Ascending aorta (tissue), 2 donors: ENCODE data around the gene TGM6. TPM values are rescaled to one million over a fixed set of nuclear protein-coding genes. Genes with fewer than 3 reads are reported as not detected.

Experiments used
- DNase-seq, 2 donors: peaks; one replicate each; pipeline ENCODE4 v3.0.0-alpha.2; 2019; ENCODE audit warnings: low spot score in 2 of 2
- H3K27ac ChIP-seq, 2 donors: fragments of 200-600 bp; sonication (generic); one replicate each; pipeline ENCODE4 v1.5.1; 2016 to 2017; ENCODE audit warnings: mild to moderate bottlenecking in 1 of 2
- H3K27me3 ChIP-seq: fragments of 200-600 bp; sonication (generic); one replicate; pipeline ENCODE4 v1.5.1; 2017
- H3K36me3 ChIP-seq, 2 donors: fragments of 200-600 bp; sonication (generic); one replicate each; pipeline ENCODE4 v1.5.1; 2016
- H3K4me1 ChIP-seq, 2 donors: fragments of 200-600 bp; sonication (generic); one replicate each; pipeline ENCODE4 v1.5.1; 2016 to 2017; ENCODE audit warnings: mild to moderate bottlenecking in 1 of 2
- H3K4me3 ChIP-seq, 2 donors: fragments of 200-600 bp; sonication (generic); one replicate each; pipeline ENCODE4 v1.5.1; 2016 to 2017; ENCODE audit warnings: mild to moderate bottlenecking in 1 of 2
- H3K9me3 ChIP-seq, 2 donors: fragments of 200-600 bp; sonication (generic); one replicate each; pipeline ENCODE4 v1.5.1; 2016
- intact Hi-C: fragments of 100-400 bp; cut with DNase I; formaldehyde crosslinking; loops from one replicate; pipeline ENCODE4 v1.15.1; 2023
- total RNA-seq: library from RNA; depleted of rRNA; stranded (reverse); fragments of >200 nt; gene quantifications from one replicate; pipeline ENCODE4 v1.1.0, GENCODE V29; 2016
- TF ChIP-seq, protein P1 (sequence below), 3 experiments: fragments of 200-600 bp in 2 of 3; fragments of 450-650 bp in 1 of 3; sonication (generic) in 2 of 3; IDR thresholded peaks; one replicate each; pipeline ENCODE4 v1.5.1; 2016 to 2019; ENCODE audit warnings: antibody characterized with exemption in 3 of 3, mild to moderate bottlenecking in 1 of 3, moderate library complexity in 1 of 3

The TGM6 gene
- total RNA-seq, 1 donor from 2014 or later: not detected

GRCh38 chr20:2453792-2454191 is 73.1 kb downstream of the TGM6 start:
- TF ChIP-seq, protein P1, sequence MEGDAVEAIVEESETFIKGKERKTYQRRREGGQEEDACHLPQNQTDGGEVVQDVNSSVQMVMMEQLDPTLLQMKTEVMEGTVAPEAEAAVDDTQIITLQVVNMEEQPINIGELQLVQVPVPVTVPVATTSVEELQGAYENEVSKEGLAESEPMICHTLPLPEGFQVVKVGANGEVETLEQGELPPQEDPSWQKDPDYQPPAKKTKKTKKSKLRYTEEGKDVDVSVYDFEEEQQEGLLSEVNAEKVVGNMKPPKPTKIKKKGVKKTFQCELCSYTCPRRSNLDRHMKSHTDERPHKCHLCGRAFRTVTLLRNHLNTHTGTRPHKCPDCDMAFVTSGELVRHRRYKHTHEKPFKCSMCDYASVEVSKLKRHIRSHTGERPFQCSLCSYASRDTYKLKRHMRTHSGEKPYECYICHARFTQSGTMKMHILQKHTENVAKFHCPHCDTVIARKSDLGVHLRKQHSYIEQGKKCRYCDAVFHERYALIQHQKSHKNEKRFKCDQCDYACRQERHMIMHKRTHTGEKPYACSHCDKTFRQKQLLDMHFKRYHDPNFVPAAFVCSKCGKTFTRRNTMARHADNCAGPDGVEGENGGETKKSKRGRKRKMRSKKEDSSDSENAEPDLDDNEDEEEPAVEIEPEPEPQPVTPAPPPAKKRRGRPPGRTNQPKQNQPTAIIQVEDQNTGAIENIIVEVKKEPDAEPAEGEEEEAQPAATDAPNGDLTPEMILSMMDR (IDR thresholded peaks at IDR 0.05): no peak
- Histone ChIP-seq H3K4me1 (peaks cover 0 to 6% of the 10 kb centered on the region in 2 donors), H3K4me3 (no peak overlapping the region), H3K27ac (no peak overlapping the region), H3K9me3 (no peaks in the 10 kb centered on the region), H3K27me3 (no peaks in the 10 kb centered on the region), H3K36me3 (peaks cover 0 to 3% of the 10 kb centered on the region in 2 donors)
- intact Hi-C loops: loop anchor here (2.0 to 10.0 kb wide), 3 partner anchors 247 to 686 kb away; no protein-coding TSS in a partner anchor
- DNase-seq: no peak

DNA sequence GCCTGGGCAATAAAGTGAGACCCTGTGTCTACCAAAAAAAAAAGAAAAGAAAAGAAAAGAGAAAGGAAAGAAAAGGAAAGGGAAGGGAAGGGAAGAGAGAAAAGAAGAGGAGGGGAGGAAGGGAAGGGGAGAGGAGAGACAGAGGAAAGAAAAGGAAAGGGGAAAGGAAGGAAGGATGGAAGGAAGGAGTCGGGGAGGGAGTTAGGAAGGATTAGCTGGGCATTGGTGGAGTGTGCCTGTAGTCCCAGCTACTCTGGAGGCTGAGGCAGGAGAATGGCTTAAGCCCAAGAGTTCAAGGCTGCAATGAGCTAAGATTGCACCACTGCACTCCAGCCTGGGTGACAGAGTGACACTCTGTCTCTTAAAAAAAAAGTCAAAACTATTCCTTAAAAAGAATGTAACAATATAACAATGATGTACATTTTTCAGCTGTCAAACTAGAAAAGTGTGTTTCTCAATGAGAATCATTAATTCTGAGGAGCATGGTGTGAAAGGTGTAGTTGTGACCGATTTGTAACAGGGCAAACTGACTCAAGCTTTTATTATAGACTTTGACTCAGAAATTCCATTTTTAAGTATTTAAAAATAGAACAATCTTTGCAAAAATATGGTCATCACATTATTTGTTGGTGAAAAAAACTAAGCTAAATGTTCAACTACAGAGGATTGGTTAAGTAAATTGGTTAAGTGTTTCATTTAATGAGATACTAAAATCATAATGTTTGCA is 75.2 kb downstream of the TGM6 start:
- intact Hi-C loops: loop anchor here (10.0 kb wide), 1 partner anchor 491 kb away; no protein-coding TSS in a partner anchor
- H3K36me3 ChIP-seq: peaks cover 10 to 23% of the 10 kb centered on the region in 2 donors
- H3K27ac ChIP-seq: no peak overlapping the region

GRCh38 chr20:2458919-2459499 is 78.3 kb downstream of the TGM6 start:
- Histone ChIP-seq H3K36me3 (peaks cover 41 to 54% of the 10 kb centered on the region in 2 donors), H3K4me3 (no peak overlapping the region), H3K27me3 (no peaks in the 10 kb centered on the region), H3K27ac (no peak overlapping the region), H3K4me1 (peaks cover 0 to 6% of the 10 kb centered on the region in 2 donors), H3K9me3 (no peaks in the 10 kb centered on the region)
- DNase-seq: no peak
- intact Hi-C loops: loop anchor here (10.0 kb wide), 1 partner anchor 494 kb away; no protein-coding TSS in a partner anchor
- TF ChIP-seq, protein P1 (IDR thresholded peaks at IDR 0.05): no peak

More for the DNA sequence above, 75.2 kb downstream of the TGM6 start:
- Histone ChIP-seq H3K27me3 (no peaks in the 10 kb centered on the region), H3K4me1 (peaks cover 0 to 6% of the 10 kb centered on the region in 2 donors), H3K4me3 (no peak overlapping the region), H3K9me3 (no peaks in the 10 kb centered on the region)
- no peak for DNase-seq
- TF ChIP-seq, protein P1 (IDR thresholded peaks at IDR 0.05): no peak

DNA sequence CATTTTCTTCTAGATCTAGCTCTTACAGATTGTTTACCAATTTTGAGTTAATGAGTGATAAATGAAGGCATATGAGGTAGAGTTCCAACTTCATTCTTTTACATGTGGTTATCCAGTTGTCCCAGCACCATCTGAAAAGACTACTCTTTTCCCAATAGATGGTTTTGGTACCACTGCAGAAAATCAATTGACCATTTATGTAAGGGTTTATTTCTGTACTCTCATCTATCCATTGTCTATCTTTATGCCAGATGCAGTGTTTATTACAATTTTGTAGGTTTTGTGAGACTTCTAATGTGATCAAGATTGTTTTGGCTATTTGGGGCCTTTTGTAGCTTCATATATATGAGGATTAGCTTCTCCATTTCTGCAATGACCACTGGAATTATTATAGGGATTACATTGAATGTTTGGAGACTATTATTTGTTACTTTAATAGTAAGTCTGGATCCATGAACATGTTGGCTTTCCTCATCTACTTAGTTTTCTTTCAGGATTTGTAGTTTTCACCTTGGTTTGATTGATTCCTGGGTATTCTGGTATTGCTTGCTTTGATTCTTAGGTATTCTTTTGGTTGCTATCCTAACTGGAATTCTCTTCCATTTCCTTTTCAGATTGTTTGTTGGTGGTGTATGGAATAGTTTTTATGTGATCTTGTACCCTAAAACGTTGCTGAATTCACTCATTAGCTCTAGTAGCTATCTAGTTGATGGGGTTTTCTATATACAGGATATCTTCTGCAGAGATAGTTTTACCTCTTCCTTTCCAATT is 79.5 kb downstream of the TGM6 start:
- intact Hi-C loops: loop anchor here (10.0 kb wide), 2 partner anchors 495 to 995 kb away; partner anchors contain the start of gene NSFL1C
- DNase-seq: no peak
- TF ChIP-seq, protein P1 (IDR thresholded peaks at IDR 0.05): no peak
- H3K36me3 ChIP-seq: peaks cover 51 to 65% of the 10 kb centered on the region in 2 donors
- no peak overlapping the region for H3K4me3 ChIP-seq
- H3K9me3 ChIP-seq: no peaks in the 10 kb centered on the region
- peaks cover 0 to 2% of the 10 kb centered on the region in 2 donors for H3K4me1 ChIP-seq
- no peaks in the 10 kb centered on the region for H3K27me3 ChIP-seq
- no peak overlapping the region for H3K27ac ChIP-seq

- Histone ChIP-seq H3K36me3 (peaks cover 58 to 73% of the 10 kb centered on the region in 2 donors), H3K27ac (no peak overlapping the region), H3K4me1 (no peaks in the 10 kb centered on the region), H3K9me3 (no peaks in the 10 kb centered on the region), H3K27me3 (no peaks in the 10 kb centered on the region), H3K4me3 (no peak overlapping the region)
- TF ChIP-seq, protein P1 (IDR thresholded peaks at IDR 0.05): no peak
- no peak for DNase-seq
- intact Hi-C loops: loop anchor here (10.0 kb wide), 1 partner anchor 996 kb away; the partner anchor contains the start of gene NSFL1C
Measured at GRCh38 chr20:2460752-2461424, 80.2 kb downstream of the TGM6 start.
